HepG2 (cell line): ENCODE data around the gene SAMD4A. TPM values are rescaled to one million over a fixed set of nuclear protein-coding genes. Genes with fewer than 3 reads are reported as not detected.

ENCODE experiments used
- CREM ChIP-seq, 2 experiments: sonication (generic) in 1 of 2; formaldehyde crosslinking in 1 of 2; IDR thresholded peaks; 2 replicates each; pipeline versions ENCODE4 v1.4.0 to v1.6.1; 2016 to 2020; ENCODE audit warnings: antibody characterized with exemption in 1 of 2, mild to moderate bottlenecking in 1 of 2, missing genetic modification reagents in 1 of 2
- DNMT1 ChIP-seq: sonication (generic); formaldehyde crosslinking; IDR thresholded peaks from 2 replicates; pipeline ENCODE4 v1.5.1; 2020; ENCODE audit warnings: mild to moderate bottlenecking, missing genetic modification reagents
- GATAD2A ChIP-seq: IDR thresholded peaks from 2 replicates; pipeline ENCODE4 v1.6.1; 2016
- GFI1 ChIP-seq: sonication (generic); formaldehyde crosslinking; IDR thresholded peaks from 2 replicates; pipeline ENCODE4 v1.5.0; 2020; ENCODE audit warnings: missing genetic modification reagents, mild to moderate bottlenecking, borderline replicate concordance
- HDAC6 ChIP-seq: fragments of 200-600 bp; sonication (generic); IDR thresholded peaks from 2 replicates; pipeline ENCODE4 v1.7.0; 2017; ENCODE audit warnings: mild to moderate bottlenecking, antibody characterized with exemption, low read length, low read depth
- HOXA3 ChIP-seq: sonication (generic); formaldehyde crosslinking; IDR thresholded peaks from 2 replicates; pipeline ENCODE4 v1.5.0; 2020; ENCODE audit warnings: missing genetic modification reagents
- KLF9 ChIP-seq: IDR thresholded peaks from 2 replicates; pipeline ENCODE4 v1.6.1; 2016; ENCODE audit warnings: low read depth
- LBX2 ChIP-seq: sonication (generic); formaldehyde crosslinking; IDR thresholded peaks from 2 replicates; pipeline ENCODE4 v1.5.0; 2020; ENCODE audit warnings: missing genetic modification reagents, mild to moderate bottlenecking, borderline replicate concordance
- MIXL1 ChIP-seq: IDR thresholded peaks from 2 replicates; pipeline ENCODE4 v1.6.1; 2016
- MYNN ChIP-seq: sonication (generic); formaldehyde crosslinking; IDR thresholded peaks from 2 replicates; pipeline ENCODE4 v1.4.0; 2020; ENCODE audit warnings: mild to moderate bottlenecking, low read depth, missing genetic modification reagents
- NFKB2 ChIP-seq: sonication (generic); formaldehyde crosslinking; IDR thresholded peaks from 2 replicates; pipeline ENCODE4 v1.4.0; 2020; ENCODE audit warnings: missing genetic modification reagents, borderline replicate concordance
- PITX1 ChIP-seq: sonication (generic); formaldehyde crosslinking; IDR thresholded peaks from 2 replicates; pipeline ENCODE4 v1.5.1; 2020; ENCODE audit warnings: mild to moderate bottlenecking, missing genetic modification reagents
- SAP130 ChIP-seq: IDR thresholded peaks from 2 replicates; pipeline ENCODE4 v1.6.1; 2016; ENCODE audit warnings: low read depth
- SPEN ChIP-seq: sonication (generic); formaldehyde crosslinking; IDR thresholded peaks from 2 replicates; pipeline ENCODE4 v1.5.1; 2020; ENCODE audit warnings: low read depth, mild to moderate bottlenecking, missing genetic modification reagents
- TBL1XR1 ChIP-seq: fragments of 150-350 bp; IDR thresholded peaks from 2 replicates; pipeline ENCODE4 v1.6.1; 2014; ENCODE audit warnings: borderline replicate concordance, low read length; ENCODE audit not compliant: partially characterized antibody
- TEAD3 ChIP-seq: optimal IDR thresholded peaks from 2 replicates; pipeline ENCODE3; 2016; ENCODE audit warnings: borderline replicate concordance
- XBP1 ChIP-seq: sonication (generic); formaldehyde crosslinking; IDR thresholded peaks from 2 replicates; pipeline ENCODE4 v1.5.0; 2020; ENCODE audit warnings: missing genetic modification reagents
- ZBTB7B ChIP-seq: sonication (generic); formaldehyde crosslinking; IDR thresholded peaks from 2 replicates; pipeline ENCODE4 v1.4.0; 2020; ENCODE audit warnings: missing genetic modification reagents
- ZMYM4 ChIP-seq: sonication (generic); formaldehyde crosslinking; IDR thresholded peaks from 2 replicates; pipeline ENCODE4 v1.8.1; 2023; ENCODE audit warnings: mild to moderate bottlenecking, missing genetic modification reagents
- ZNF256 ChIP-seq: sonication (generic); formaldehyde crosslinking; conservative IDR thresholded peaks from 2 replicates; pipeline ENCODE4 v1.4.0; 2020; ENCODE audit warnings: missing genetic modification reagents
- ZNF580 ChIP-seq: IDR thresholded peaks from 2 replicates; pipeline ENCODE4 v1.6.1; 2016; ENCODE audit warnings: low read depth, borderline replicate concordance
- ZNF644 ChIP-seq: IDR thresholded peaks from 2 replicates; pipeline ENCODE4 v1.6.1; 2016; ENCODE audit warnings: low read depth
- ZNF75D ChIP-seq: sonication (generic); formaldehyde crosslinking; IDR thresholded peaks from 2 replicates; pipeline ENCODE4 v1.8.1; 2023; ENCODE audit warnings: missing genetic modification reagents, mild to moderate bottlenecking, borderline replicate concordance
- ZNF773 ChIP-seq: sonication (generic); formaldehyde crosslinking; IDR thresholded peaks from 2 replicates; pipeline ENCODE4 v1.4.0; 2020; ENCODE audit warnings: missing genetic modification reagents, borderline replicate concordance
- ZNF775 ChIP-seq: sonication (generic); formaldehyde crosslinking; IDR thresholded peaks from 2 replicates; pipeline ENCODE4 v1.4.0; 2020; ENCODE audit warnings: missing genetic modification reagents, mild to moderate bottlenecking, moderate library complexity, borderline replicate concordance
- polyA plus RNA-seq, 8 experiments: library from polyadenylated mRNA; depleted of rRNA in 3 of 8; stranded (reverse) in 7 of 8; unstranded in 1 of 8; fragments of >200 nt; fragmentation: Illumina TruSeq in 4 of 8; extraction: Trizol in 4 of 8; gene quantifications; 2 replicates each; pipeline versions ENCODE4 v1.2.1 to v1.2.3, GENCODE V29; 2011 to 2016; ENCODE audit warnings: low read depth in 4 of 8, missing spikeins in 1 of 8, mixed read lengths in 1 of 8; ENCODE audit not compliant: insufficient read depth in 1 of 8
- total RNA-seq, 5 experiments: library from RNA; depleted of rRNA; stranded (reverse); fragments of >200 nt; fragmentation: Illumina TruSeq; extraction: Trizol; gene quantifications; 2 replicates each; pipeline ENCODE4 v1.2.3, GENCODE V29; 2016; ENCODE audit warnings: low read depth in 1 of 5
- TF ChIP-seq, protein P1 (sequence below): sonication (generic); formaldehyde crosslinking; IDR thresholded peaks from 2 replicates; pipeline ENCODE4 v1.5.0; 2020; ENCODE audit warnings: missing genetic modification reagents, mild to moderate bottlenecking, borderline replicate concordance
- TF ChIP-seq, protein P2 (sequence below): sonication (generic); formaldehyde crosslinking; IDR thresholded peaks from 2 replicates; pipeline ENCODE4 v1.4.0; 2020; ENCODE audit warnings: missing genetic modification reagents

The SAMD4A gene
- total and polyA plus RNA-seq, 2 of the 13 experiments (the other 11 are each of a cell fraction or from before 2014, with no cell fraction given) = 11.8 to 13.0 TPM

DNA sequence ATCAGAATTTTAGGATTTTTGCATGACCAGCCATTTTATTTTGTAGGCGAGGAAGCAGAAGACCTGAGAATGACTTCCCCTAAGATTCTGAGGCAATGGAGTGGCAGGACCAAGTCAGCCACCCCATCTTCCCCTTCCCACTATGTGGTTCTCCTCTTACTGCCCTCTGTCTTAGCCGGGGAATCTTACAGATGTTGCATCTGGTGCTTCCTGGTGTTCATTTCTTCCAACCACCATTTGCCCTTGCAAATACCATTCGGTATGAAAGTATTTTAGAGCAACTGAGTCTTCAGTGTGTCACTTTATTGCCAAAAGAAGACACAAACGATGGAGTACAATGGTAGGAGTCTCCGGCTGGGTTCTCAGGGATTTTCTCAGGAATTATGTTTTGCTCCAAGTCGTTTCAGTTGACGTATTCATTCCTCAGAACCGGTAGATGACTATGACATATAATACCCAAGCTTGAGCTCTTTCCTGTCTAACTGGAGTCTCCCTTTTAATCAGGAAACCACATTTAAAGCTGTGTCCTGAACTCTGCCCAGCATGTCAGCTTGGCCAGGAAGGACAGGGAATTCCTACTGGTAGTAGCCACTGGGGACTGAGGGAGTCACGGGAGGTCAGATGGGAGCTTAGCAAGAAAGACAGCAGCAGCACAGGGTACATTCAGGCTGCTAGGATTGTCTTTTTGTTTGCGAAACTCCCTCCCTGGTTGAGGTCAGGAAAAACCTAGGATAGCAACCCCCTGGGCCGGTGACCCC, 87.0 kb downstream of the SAMD4A start (continued):
- TF ChIP-seq CREM (IDR thresholded peaks at IDR 0.05) (peak; percentile 65), CREM (CRISPR knock-in tag; IDR thresholded peaks at IDR 0.05) (no peak), XBP1 (CRISPR knock-in tag) (no peak), TEAD3 (CRISPR knock-in tag) (peak; percentile 80), TBL1XR1 (no peak), ZMYM4 (peak; percentile 33; the same call in 1 of the 2 replicates), PITX1 (CRISPR knock-in tag) (peak; percentile 61; the same call in 1 of the 2 replicates), ZNF75D (CRISPR knock-in tag) (no peak), GATAD2A (CRISPR knock-in tag) (peak; percentile 70), GFI1 (CRISPR knock-in tag) (peak; percentile 58; the same call in 1 of the 2 replicates), SAP130 (CRISPR knock-in tag) (peak; percentile 82), MYNN (CRISPR knock-in tag) (no peak), ZBTB7B (CRISPR knock-in tag) (peak; percentile 66; the same call in 1 of the 2 replicates), ZNF775 (CRISPR knock-in tag) (no peak), ZNF773 (CRISPR knock-in tag) (no peak), ZNF644 (CRISPR knock-in tag) (peak; percentile 62; the same call in 1 of the 2 replicates), KLF9 (CRISPR knock-in tag) (no peak), LBX2 (no peak), NFKB2 (CRISPR knock-in tag) (no peak), ZNF580 (no peak), HOXA3 (CRISPR knock-in tag) (peak; percentile 53), HDAC6 (no peak), DNMT1 (CRISPR knock-in tag) (no peak), SPEN (CRISPR knock-in tag) (peak; percentile 33; the same call in 1 of the 2 replicates), MIXL1 (CRISPR knock-in tag) (peak; percentile 21; the same call in 1 of the 2 replicates), ZNF256 (CRISPR knock-in tag) (no peak)
- TF ChIP-seq, protein P1, sequence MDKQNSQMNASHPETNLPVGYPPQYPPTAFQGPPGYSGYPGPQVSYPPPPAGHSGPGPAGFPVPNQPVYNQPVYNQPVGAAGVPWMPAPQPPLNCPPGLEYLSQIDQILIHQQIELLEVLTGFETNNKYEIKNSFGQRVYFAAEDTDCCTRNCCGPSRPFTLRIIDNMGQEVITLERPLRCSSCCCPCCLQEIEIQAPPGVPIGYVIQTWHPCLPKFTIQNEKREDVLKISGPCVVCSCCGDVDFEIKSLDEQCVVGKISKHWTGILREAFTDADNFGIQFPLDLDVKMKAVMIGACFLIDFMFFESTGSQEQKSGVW (CRISPR knock-in tag) = no peak
- TF ChIP-seq, protein P2, sequence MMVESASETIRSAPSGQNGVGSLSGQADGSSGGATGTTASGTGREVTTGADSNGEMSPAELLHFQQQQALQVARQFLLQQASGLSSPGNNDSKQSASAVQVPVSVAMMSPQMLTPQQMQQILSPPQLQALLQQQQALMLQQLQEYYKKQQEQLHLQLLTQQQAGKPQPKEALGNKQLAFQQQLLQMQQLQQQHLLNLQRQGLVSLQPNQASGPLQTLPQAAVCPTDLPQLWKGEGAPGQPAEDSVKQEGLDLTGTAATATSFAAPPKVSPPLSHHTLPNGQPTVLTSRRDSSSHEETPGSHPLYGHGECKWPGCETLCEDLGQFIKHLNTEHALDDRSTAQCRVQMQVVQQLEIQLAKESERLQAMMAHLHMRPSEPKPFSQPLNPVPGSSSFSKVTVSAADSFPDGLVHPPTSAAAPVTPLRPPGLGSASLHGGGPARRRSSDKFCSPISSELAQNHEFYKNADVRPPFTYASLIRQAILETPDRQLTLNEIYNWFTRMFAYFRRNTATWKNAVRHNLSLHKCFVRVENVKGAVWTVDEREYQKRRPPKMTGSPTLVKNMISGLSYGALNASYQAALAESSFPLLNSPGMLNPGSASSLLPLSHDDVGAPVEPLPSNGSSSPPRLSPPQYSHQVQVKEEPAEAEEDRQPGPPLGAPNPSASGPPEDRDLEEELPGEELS (CRISPR knock-in tag) = peak; percentile 65
